ENCODE data around the gene ADGRE3.
A peak's percentile ranks its signal among the peaks of the same experiment; 100 is the strongest.
"Not testable (repeated sequence)": the region's sequence is repeated elsewhere in the genome, so short reads cannot be mapped to it uniquely, and the experiment has no call there.

ADGRE3 gene

GRCh38 chr19:14589433-14589832 is 85.2 kb downstream of the ADGRE3 start:
- peak in 1 of 5 experiments; percentile 70 for DNase-seq

GRCh38 chr19:14585187-14585586 is 89.5 kb downstream of the ADGRE3 start:
- DNase-seq = peak in 2 of 5 experiments; percentile 37 to 89

GRCh38 chr19:14584372-14584771 is 90.3 kb downstream of the ADGRE3 start:
- DNase-seq = not testable (repeated sequence)

- DNase-seq = no peak
Observed at GRCh38 chr19:14582894-14583340, 91.7 kb downstream of the ADGRE3 start, which contains the start of gene CLEC17A. CLEC17A (plus strand) TSS chr19:14583084; CDS start chr19:14583161, 77 bp downstream.

GRCh38 chr19:14580623-14581237 is 93.9 kb downstream of the ADGRE3 start:
- peak in 2 of 5 experiments; percentile 27 to 80 for DNase-seq

- DNase-seq = no peak
Observed at GRCh38 chr19:14577885-14578427, 96.7 kb downstream of the ADGRE3 start.

GRCh38 chr19:14577264-14577663 is 97.4 kb downstream of the ADGRE3 start:
- no peak for DNase-seq

GRCh38 chr19:14576363-14576762 is 98.3 kb downstream of the ADGRE3 start:
- DNase-seq = no peak

GRCh38 chr19:14575428-14575980 is 99.1 kb downstream of the ADGRE3 start:
- DNase-seq = no peak

- DNase-seq = peak; percentile 75 to 95 (median 86)
Observed at GRCh38 chr19:14571695-14572490, 102.8 kb downstream of the ADGRE3 start, which contains the start of gene NDUFB7. NDUFB7 (minus strand) TSS chr19:14572066; CDS start chr19:14572000, 66 bp downstream.

- no peak for DNase-seq
Observed at GRCh38 chr19:14570864-14571527, 103.6 kb downstream of the ADGRE3 start.

All from T-helper 2 cell (primary cell).